Measurements from ENCODE around the gene UBE2G1.

- TF ChIP-seq CTCF (IDR thresholded peaks at IDR 0.05 in 2 of 3, conservative IDR thresholded peaks at IDR 0.05 in 1 of 3; ENCODE audit: insufficient read depth in 2 of 3, low read depth in 1 of 3, low read length in 3 of 3) (no peak), ZNF217 (CRISPR knock-in tag; IDR thresholded peaks at IDR 0.05) (no peak), POLR2AphosphoS5 (IDR thresholded peaks at IDR 0.05; ENCODE audit: control insufficient read depth, insufficient read depth, low read depth, low read length) (no peak), SUPT5H (IDR thresholded peaks at IDR 0.05) (no peak), GATA2 (CRISPR knock-in tag; IDR thresholded peaks at IDR 0.05) (no peak), ZNF707 (CRISPR knock-in tag; conservative IDR thresholded peaks at IDR 0.05) (no peak), ZKSCAN8 (CRISPR knock-in tag; IDR thresholded peaks at IDR 0.05) (no peak)
Measured at GRCh38 chr17:4307179-4307930, 59.1 kb downstream of the UBE2G1 start.

Data from K562 (cell line).